ENCODE measurements around the gene ZNF554.
"Not testable (repeated sequence)": the region's sequence is repeated elsewhere in the genome, so short reads cannot be mapped to it uniquely, and the experiment has no call there.

The ZNF554 gene

DNA sequence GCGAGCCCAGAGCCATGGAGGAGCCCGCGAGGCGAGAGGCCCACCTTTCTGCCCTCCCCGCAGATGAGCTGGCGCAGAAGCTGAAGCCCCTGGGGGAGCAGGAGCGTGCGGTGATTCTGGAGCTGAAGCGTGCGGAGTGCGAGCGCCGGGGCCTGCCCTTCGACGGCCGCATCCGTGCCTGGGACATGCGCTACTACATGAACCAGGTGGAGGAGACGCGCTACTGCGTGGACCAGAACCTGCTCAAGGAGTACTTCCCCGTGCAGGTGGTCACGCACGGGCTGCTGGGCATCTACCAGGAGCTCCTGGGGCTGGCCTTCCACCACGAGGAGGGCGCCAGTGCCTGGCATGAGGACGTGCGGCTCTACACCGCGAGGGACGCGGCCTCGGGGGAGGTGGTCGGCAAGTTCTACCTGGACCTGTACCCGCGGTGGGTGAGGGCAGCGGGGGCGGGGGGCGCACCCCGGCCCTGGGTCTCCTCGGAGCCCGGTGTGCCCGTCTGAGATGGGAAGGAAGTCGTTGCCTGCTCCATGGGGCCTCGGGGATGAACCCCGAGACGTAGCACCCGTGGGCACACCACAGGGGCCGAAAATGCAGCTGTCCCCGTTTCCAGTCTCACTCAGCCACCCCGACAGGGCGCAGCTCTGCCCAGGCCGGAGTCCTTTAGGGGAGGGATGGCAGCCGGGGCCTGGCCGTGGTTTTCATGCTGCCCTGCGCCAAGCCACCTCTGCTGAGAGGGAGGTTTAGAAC lies 12.1 kb upstream of the ZNF554 start:
- DNase-seq (ENCODE audit: low read depth in 2 of 2): no peak

- DNase-seq (ENCODE audit: low read depth in 2 of 2): no peak
These were observed 11.3 kb upstream of the ZNF554 start for GRCh38 chr19:2808129-2808941.

GRCh38 chr19:2809387-2810140 lies 10.1 kb upstream of the ZNF554 start:
- no peak for DNase-seq (ENCODE audit: low read depth in 2 of 2)

GRCh38 chr19:2810141-2811091 lies 9.3 kb upstream of the ZNF554 start:
- DNase-seq (ENCODE audit: low read depth in 2 of 2): no peak

- no peak for DNase-seq (ENCODE audit: low read depth in 2 of 2)
These were observed 8.4 kb upstream of the ZNF554 start for GRCh38 chr19:2811221-2811722.

- DNase-seq (ENCODE audit: low read depth in 2 of 2): no peak
These were observed 7.8 kb upstream of the ZNF554 start for GRCh38 chr19:2811735-2812413.

- no peak for DNase-seq (ENCODE audit: low read depth in 2 of 2)
These were observed 7.0 kb upstream of the ZNF554 start for GRCh38 chr19:2812414-2813234.

DNA sequence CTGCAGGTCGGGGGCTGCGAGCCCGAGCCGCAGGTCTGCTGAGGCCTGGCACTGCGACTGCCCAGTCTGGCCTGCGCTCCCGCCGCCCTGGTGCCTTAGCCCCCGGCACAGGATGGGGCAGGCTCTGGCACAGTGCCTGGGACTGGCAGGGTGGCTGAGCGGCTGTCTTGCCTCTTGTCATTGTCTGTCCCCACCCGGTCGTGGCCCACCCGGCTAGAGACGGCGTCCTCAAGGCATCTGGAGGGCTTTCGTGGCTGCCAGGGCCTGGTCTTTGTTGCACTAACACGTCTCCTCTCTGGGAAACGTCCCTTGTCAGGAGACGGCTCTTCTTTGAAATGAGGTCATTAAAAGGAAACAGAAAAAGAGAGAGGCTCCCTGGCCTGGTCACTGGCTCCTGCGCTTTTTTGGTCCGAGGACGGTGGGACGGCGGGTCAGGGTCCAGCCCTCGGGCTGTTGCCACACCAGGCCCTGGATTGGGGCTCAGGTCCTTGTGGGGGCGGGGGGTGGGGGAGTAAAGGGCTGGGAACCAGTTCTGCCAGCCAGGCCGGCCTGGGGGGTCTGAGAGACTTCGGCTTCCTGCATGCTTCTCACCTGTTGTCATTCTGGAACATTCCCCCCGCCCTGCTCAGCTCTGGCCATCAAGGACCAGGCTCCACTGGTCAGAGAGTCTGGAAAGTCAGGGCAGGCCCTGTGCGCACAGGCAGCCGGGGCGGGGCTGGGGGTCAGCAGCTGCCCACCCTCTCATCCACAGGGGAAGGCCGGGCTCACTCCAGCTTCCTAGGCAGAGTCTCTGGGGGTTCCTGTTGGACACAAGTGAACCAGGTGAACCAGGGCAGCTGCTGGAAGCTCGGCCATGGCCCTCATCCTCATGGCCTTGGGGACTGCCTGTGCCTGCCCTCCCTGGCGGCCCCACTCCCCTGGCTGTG lies 6.2 kb upstream of the ZNF554 start:
- DNase-seq (ENCODE audit: low read depth in 2 of 2): no peak

DNA sequence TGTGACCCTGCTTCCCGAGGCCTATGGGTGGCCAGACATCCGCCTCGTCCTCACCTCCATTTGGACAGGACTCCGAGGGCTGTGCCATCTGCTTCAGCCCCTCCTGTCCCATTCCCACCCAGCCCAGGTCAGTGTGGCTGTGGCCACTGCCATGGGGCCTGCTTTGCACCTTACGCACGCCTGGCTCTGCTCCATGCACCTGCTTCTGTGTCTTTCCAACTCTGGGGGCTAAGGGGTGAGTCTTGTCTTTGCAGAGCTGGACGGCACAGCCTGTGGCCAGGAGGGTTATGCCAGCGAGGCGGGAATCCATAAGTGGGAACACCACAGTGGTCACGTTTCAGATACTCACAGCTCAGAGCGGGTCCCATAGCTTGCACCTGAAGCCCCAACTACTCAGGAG lies 5.2 kb upstream of the ZNF554 start:
- DNase-seq (ENCODE audit: low read depth in 2 of 2): no peak

DNA sequence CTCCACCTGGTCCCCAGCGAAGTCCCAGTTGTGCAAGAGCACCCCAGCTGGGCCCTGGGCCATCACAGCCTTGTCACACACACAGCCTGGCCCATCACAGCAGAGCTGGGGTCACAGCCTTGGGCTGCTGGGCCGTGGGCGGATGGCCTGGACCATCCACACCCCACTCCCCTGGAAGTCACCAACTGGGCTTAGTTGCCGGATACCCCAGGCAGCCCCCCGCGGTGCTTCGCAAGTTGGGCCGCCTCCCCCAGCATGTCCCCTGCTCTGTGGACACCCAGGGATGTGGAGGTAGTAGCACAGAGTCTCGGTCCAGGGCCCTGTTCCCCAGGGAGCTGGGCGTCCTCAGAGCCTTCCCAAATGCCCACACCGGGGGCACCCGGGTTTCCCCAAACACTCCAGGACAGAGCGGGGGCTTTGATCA lies 4.5 kb upstream of the ZNF554 start:
- no peak for DNase-seq (ENCODE audit: low read depth in 2 of 2)

GRCh38 chr19:2815923-2816322 lies 3.7 kb upstream of the ZNF554 start:
- no peak for DNase-seq (ENCODE audit: low read depth in 2 of 2)

GRCh38 chr19:2816641-2817040 lies 3.0 kb upstream of the ZNF554 start:
- DNase-seq (ENCODE audit: low read depth in 2 of 2): no peak

- not testable (repeated sequence) for DNase-seq (ENCODE audit: low read depth in 2 of 2)
These were observed 2.3 kb upstream of the ZNF554 start for GRCh38 chr19:2817237-2817829.

GRCh38 chr19:2820112-2820702 lies 539 bp downstream of the ZNF554 start:
- DNase-seq (ENCODE audit: low read depth in 2 of 2): no peak

DNA sequence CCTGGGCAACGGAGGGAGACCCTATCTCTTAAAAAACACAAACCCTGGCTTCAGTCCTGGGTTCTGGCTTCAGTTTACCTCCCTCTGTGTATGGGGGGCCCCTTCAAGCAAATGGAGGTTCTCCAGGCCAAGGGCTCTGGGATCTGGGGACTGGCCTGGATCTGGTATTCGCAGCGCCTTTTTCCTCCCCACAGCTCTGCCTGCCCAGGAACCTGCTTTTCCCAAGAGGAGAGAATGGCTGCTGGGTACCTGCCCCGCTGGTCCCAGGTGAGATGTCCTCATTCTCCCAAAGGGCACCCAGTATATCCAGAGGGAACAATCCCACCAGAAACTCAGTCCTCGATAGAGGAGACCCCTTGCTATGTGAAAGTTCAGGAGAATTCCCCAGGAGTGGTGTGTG lies 3.2 kb downstream of the ZNF554 start:
- DNase-seq (ENCODE audit: low read depth in 2 of 2): no peak

- no peak for DNase-seq (ENCODE audit: low read depth in 2 of 2)
These were observed 4.0 kb downstream of the ZNF554 start for GRCh38 chr19:2823646-2824045.

DNA sequence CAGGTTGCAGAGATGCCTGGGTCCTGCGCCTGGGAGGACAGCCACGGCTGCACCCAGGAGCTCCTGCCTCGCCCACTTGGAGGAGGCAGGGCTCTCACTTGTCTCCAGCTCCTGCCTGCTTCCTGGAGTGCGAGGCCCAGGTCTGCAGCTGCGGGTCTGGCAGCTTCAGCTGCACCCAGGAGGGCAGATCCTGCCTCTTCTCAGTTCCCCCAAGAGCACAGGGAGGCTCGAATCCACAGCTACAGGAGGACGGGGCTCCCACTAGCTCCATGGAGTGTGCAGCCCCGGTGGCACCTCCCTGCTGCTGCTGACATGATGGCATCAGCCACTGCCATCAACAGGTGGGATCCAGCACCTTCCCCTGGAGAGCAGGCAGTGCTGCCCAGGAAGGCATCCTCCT lies 4.5 kb downstream of the ZNF554 start:
- DNase-seq (ENCODE audit: low read depth in 2 of 2): no peak

DNA sequence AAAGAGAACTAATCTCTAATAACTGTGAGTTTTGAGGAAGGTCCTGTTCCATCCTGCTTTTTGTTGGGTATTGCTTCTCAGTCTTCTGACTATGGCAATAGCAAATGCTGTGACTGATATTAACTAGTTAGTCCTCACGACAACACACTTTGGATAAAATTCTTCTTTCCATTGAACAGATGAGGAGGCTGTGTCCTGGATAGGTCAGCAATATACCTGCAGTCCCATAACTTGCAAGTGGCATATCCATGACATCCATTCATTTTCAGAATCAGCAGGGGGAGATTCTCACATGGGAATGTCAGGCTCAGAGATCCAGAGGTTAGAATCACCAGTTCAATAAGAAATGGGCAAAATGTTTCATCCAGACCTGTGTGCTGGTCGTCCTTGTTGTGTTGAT lies 7.4 kb downstream of the ZNF554 start:
- DNase-seq (ENCODE audit: low read depth in 2 of 2): no peak

Data from stimulated activated CD8-positive, alpha-beta memory T cell treated with anti-CD3 and anti-CD28 coated beads, Interleukin-15, amount 100 ng/mL, for 48 hours (primary cell).